ENCODE results near the gene LDLRAD2.
"Not testable (repeated sequence)": the region's sequence is repeated elsewhere in the genome, so short reads cannot be mapped to it uniquely, and the experiment has no call there.

LDLRAD2 gene

GRCh38 chr1:21783679-21784603 is 28.1 kb upstream of the LDLRAD2 start:
- DNase-seq = peak in 1 of 4 experiments; percentile 9

- DNase-seq = not testable (repeated sequence)
Observed at GRCh38 chr1:21785764-21786163, 26.3 kb upstream of the LDLRAD2 start.

- DNase-seq = no peak
Observed at GRCh38 chr1:21786640-21787039, 25.4 kb upstream of the LDLRAD2 start.

- no peak for DNase-seq
Observed at GRCh38 chr1:21793104-21793503, 19.0 kb upstream of the LDLRAD2 start.

- no peak for DNase-seq
Observed at GRCh38 chr1:21794656-21795055, 17.4 kb upstream of the LDLRAD2 start.

- DNase-seq = no peak
Observed at GRCh38 chr1:21795075-21795474, 17.0 kb upstream of the LDLRAD2 start.

GRCh38 chr1:21799730-21800129 is 12.3 kb upstream of the LDLRAD2 start:
- no peak for DNase-seq

GRCh38 chr1:21801100-21801499 is 11.0 kb upstream of the LDLRAD2 start:
- DNase-seq = no peak

GRCh38 chr1:21804536-21804935 is 7.5 kb upstream of the LDLRAD2 start:
- no peak for DNase-seq

- DNase-seq = no peak
Observed at GRCh38 chr1:21813542-21813941, 1.5 kb downstream of the LDLRAD2 start.

GRCh38 chr1:21814241-21814918 is 2.3 kb downstream of the LDLRAD2 start:
- DNase-seq = peak; percentile 5 to 58 (median 26)

- peak in 1 of 4 experiments; percentile 3 for DNase-seq
Observed at GRCh38 chr1:21814981-21815582, 3.0 kb downstream of the LDLRAD2 start.

GRCh38 chr1:21815724-21816321 is 3.8 kb downstream of the LDLRAD2 start:
- peak; percentile 76 to 83 (median 79) for DNase-seq

- peak in 1 of 4 experiments; percentile 5 for DNase-seq
Observed at GRCh38 chr1:21816602-21817302, 4.7 kb downstream of the LDLRAD2 start.

GRCh38 chr1:21818656-21819055 is 6.6 kb downstream of the LDLRAD2 start:
- peak; percentile 46 to 75 (median 66) for DNase-seq

GRCh38 chr1:21820597-21821232 is 8.7 kb downstream of the LDLRAD2 start:
- DNase-seq = no peak

GRCh38 chr1:21821385-21822019 is 9.4 kb downstream of the LDLRAD2 start:
- DNase-seq = no peak

GRCh38 chr1:21822349-21822748 is 10.3 kb downstream of the LDLRAD2 start:
- DNase-seq = peak in 2 of 4 experiments; percentile 9 to 25

- DNase-seq = peak; percentile 13 to 62 (median 42)
Observed at GRCh38 chr1:21823206-21823979, 11.3 kb downstream of the LDLRAD2 start.

- no peak for DNase-seq
Observed at GRCh38 chr1:21823980-21824702, 12.1 kb downstream of the LDLRAD2 start.
